NT2/D1 (cell line): ENCODE data around the gene NOP56.

Experiments
- DNase-seq: peaks from one replicate; pipeline ENCODE4 v3.0.0-alpha.2; 2011; ENCODE audit warnings: low read depth, low spot score
- H3K27me3 ChIP-seq: 2 replicates; pipeline ENCODE4 v1.6.0; 2011; ENCODE audit warnings: mild to moderate bottlenecking; ENCODE audit not compliant: insufficient read length, insufficient read depth
- H3K36me3 ChIP-seq: 2 replicates; pipeline ENCODE4 v1.6.1; 2011; ENCODE audit warnings: mild to moderate bottlenecking, low read length, mixed read lengths; ENCODE audit not compliant: insufficient read depth, insufficient read length
- H3K4me1 ChIP-seq: 2 replicates; pipeline ENCODE4 v1.5.1; 2011; ENCODE audit not compliant: insufficient read depth, insufficient read length
- H3K4me3 ChIP-seq: 2 replicates; pipeline ENCODE4 v1.5.1; 2011; ENCODE audit warnings: low read depth; ENCODE audit not compliant: insufficient read length
- H3K9ac ChIP-seq: 2 replicates; pipeline ENCODE4 v1.6.0; 2011; ENCODE audit warnings: low read depth; ENCODE audit not compliant: insufficient read length
- H3K9me3 ChIP-seq: 2 replicates; pipeline ENCODE4 v1.5.1; 2011; ENCODE audit warnings: mild to moderate bottlenecking, low read length; ENCODE audit not compliant: insufficient read depth
- SUZ12 ChIP-seq: IDR thresholded peaks from 2 replicates; pipeline ENCODE4 v1.6.1; 2011; ENCODE audit not compliant: insufficient read length, insufficient read depth; ENCODE audit errors: extremely low read depth
- YY1 ChIP-seq: IDR thresholded peaks from 2 replicates; pipeline ENCODE4 v1.6.1; 2011; ENCODE audit not compliant: insufficient read length, insufficient read depth
- ZNF274 ChIP-seq: IDR thresholded peaks from 2 replicates; pipeline ENCODE4 v1.6.1; 2011; ENCODE audit warnings: mild to moderate bottlenecking, low read depth, low read length

Gene NOP56

DNA sequence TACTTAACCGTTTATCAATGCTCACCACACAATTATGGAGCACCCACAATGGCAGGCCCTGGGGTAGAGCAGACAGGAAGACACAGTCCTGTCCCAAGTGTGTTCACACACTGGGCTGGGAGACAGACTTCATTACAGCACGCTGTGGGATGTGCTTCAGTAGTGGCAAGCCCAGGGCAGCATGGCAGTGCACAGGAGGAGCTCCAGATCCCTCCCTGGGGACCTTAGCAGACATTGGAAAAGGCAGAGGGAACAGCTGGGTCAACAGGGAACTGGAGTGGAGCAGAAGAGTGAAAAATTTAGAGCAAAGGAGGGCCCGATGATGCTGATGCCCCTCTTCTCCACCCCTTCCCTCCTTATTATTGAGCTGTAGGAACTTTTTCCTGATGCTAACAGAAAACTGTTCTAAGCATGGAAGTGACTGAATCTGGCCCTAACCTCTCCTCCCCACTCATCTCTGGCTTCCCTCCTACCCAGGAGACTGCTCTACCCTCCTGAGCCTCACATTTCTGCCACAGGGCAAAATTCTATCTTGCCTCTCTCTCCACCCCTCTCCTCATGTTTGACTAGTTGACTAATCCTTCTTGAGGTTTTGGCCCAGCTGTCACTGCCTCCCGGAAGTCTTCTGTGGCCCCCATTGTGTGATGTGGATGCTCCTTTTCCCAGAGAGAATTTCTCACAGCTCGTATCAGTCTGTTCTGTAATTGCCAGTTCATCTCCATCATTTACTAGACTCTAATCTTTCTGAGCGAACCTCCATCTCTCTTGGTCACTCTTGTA, 41.3 kb upstream of the NOP56 start:
- Histone ChIP-seq H3K27me3 (no peaks in the 10 kb centered on the region), H3K36me3 (no peaks in the 10 kb centered on the region), H3K9me3 (peaks cover 14% of the 10 kb centered on the region), H3K4me3 (no peak overlapping the region), H3K9ac (no peak overlapping the region), H3K4me1 (no peaks in the 10 kb centered on the region)
- DNase-seq: no peak
- TF ChIP-seq ZNF274 (no peak), SUZ12 (no peak), YY1 (no peak)

DNA sequence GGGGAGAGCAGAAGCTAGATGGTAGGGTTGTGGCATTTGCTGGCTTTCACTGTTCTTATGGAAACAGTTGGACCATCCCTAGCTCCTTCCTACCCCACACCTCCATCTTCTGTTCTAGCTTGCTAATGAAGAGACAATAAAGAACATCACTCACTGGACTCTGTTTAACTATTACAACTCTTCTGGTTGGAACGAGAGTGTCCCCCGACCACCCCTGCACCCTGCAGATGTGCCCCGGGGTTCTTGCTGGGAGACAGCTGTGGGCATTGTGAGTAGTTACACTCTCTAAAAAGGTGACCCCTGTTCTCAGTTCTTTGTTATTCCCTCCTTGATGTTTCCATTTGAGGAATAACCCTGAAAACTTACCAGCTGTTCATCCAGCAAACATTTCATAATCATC, 40.4 kb upstream of the NOP56 start:
- TF ChIP-seq ZNF274: no peak
- no peak for TF ChIP-seq SUZ12
- TF ChIP-seq YY1: no peak
- Histone ChIP-seq H3K9me3 (peaks cover 5% of the 10 kb centered on the region; the same call in 1 of the 2 replicates), H3K27me3 (no peaks in the 10 kb centered on the region), H3K36me3 (no peaks in the 10 kb centered on the region), H3K4me1 (no peaks in the 10 kb centered on the region), H3K9ac (no peak overlapping the region), H3K4me3 (no peak overlapping the region)
- no peak for DNase-seq

DNA sequence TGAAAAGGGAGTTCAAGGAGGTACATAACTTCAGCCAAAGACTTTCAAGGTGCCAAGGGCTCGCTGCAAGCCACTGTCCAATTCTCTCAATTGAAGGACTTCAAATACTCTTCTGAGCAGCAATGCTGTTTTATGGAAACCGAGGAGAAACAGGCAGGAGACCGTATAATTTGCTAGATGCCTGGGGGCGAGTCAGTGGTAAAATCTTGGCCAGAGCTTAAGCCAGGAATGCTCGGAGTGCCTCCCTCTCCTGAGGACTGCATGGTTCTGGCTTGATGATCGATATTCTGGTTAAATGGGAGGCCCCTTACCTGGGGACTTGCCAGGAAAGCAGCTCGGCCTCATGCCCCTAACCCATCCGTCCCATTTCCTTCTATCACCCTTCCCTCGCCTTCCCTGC, 35.8 kb upstream of the NOP56 start:
- Histone ChIP-seq H3K36me3 (no peaks in the 10 kb centered on the region), H3K4me3 (no peak overlapping the region), H3K9me3 (no peaks in the 10 kb centered on the region), H3K4me1 (no peaks in the 10 kb centered on the region), H3K9ac (no peak overlapping the region), H3K27me3 (no peaks in the 10 kb centered on the region)
- DNase-seq: no peak
- TF ChIP-seq ZNF274: no peak
- no peak for TF ChIP-seq YY1
- no peak for TF ChIP-seq SUZ12

DNA sequence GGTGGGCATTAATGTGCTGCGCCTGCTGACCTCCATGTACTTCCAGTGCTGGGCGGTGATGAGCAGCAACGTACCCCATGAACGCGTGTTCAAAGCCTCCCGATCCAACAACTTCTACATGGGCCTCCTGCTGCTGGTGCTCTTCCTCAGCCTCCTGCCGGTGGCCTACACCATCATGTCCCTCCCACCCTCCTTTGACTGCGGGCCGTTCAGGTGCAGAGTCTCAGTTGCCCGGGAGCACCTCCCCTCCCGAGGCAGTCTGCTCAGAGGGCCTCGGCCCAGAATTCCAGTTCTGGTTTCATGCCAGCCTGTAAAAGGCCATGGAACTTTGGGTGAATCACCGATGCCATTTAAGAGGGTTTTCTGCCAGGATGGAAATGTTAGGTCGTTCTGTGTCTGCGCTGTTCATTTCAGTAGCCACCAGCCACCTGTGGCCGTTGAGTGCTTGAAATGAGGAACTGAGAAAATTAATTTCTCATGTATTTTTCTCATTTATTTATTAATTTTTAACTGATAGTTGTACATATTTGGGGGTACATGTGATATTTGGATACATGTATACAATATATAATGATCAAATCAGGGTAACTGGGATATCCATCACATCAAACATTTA, 35.2 kb upstream of the NOP56 start:
- no peak overlapping the region for H3K4me3 ChIP-seq
- DNase-seq: no peak
- no peaks in the 10 kb centered on the region for H3K36me3 ChIP-seq
- H3K9ac ChIP-seq: no peak overlapping the region
- no peaks in the 10 kb centered on the region for H3K27me3 ChIP-seq
- TF ChIP-seq ZNF274 (no peak), YY1 (no peak), SUZ12 (no peak)
- H3K4me1 ChIP-seq: no peaks in the 10 kb centered on the region
- no peaks in the 10 kb centered on the region for H3K9me3 ChIP-seq

GRCh38 chr20:2618815-2619214, 33.6 kb upstream of the NOP56 start:
- TF ChIP-seq ZNF274 (no peak), SUZ12 (no peak), YY1 (no peak)
- Histone ChIP-seq H3K9me3 (no peaks in the 10 kb centered on the region), H3K9ac (no peak overlapping the region), H3K4me1 (no peaks in the 10 kb centered on the region), H3K27me3 (no peaks in the 10 kb centered on the region), H3K36me3 (no peaks in the 10 kb centered on the region), H3K4me3 (no peak overlapping the region)
- DNase-seq: no peak

DNA sequence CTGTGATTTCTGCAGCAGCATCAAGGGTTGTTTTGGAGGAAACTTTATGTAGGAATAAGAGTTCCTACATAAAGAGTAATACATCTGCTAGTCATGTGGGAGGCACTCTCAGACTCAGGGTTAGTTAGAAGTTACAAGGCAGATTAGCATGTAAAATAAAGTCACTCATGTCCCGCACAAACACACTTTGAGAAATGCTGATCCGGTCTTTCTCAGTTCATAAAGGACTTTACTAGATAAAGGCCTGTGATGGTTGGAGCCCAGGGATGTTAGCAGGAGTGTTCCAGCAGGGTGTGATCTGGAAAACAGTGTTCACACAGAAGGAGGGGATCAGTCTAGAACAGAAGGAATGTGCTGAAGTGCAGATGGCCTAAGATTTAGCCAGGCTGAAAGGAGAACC, 33.1 kb upstream of the NOP56 start:
- H3K4me3 ChIP-seq: no peak overlapping the region
- H3K9me3 ChIP-seq: peaks cover 3% of the 10 kb centered on the region; the same call in 1 of the 2 replicates
- no peaks in the 10 kb centered on the region for H3K27me3 ChIP-seq
- TF ChIP-seq ZNF274 (no peak), SUZ12 (no peak), YY1 (no peak)
- DNase-seq: no peak
- H3K4me1 ChIP-seq: no peaks in the 10 kb centered on the region
- no peaks in the 10 kb centered on the region for H3K36me3 ChIP-seq
- H3K9ac ChIP-seq: no peak overlapping the region

DNA sequence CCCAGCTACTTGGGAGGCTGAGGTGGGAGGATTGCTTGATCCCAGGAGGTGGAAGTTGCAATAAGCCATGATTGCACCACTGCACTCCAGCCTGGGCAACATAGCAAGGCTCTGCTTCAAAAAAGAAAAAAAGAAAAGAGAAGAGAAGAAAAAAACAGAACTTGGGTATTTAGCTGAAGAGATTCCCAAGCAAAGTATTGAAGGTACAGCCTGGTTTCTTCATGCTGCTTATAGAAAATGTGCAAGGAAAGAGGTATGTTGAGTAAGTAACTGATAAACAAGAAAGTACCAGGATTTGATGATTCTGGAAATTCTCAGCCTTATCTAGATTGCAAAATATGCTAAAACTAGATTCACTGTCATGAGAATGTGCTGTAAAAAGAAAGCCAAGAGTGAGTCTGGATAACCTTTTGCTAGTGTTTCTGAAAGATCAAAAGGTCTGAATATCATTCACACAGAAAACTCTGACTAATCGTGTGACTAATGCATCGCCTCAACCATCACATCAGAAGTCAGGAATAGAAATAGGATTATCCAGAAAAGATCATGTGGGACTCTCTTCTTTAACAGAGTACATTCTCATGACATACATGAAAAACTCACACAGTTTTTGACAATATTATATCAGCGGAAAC, 32.4 kb upstream of the NOP56 start:
- no peaks in the 10 kb centered on the region for H3K27me3 ChIP-seq
- H3K4me1 ChIP-seq: no peaks in the 10 kb centered on the region
- no peak overlapping the region for H3K9ac ChIP-seq
- DNase-seq: no peak
- no peak overlapping the region for H3K4me3 ChIP-seq
- no peaks in the 10 kb centered on the region for H3K36me3 ChIP-seq
- peaks cover 11% of the 10 kb centered on the region for H3K9me3 ChIP-seq
- TF ChIP-seq SUZ12 (no peak), ZNF274 (no peak), YY1 (no peak)
